HCT116 (cell line): ENCODE results near the gene ZNF423.

Source experiments
- ELF1 ChIP-seq: IDR thresholded peaks from 2 replicates; pipeline ENCODE4 v1.6.1; 2012; ENCODE audit warnings: low read depth, borderline replicate concordance
- EZH2phosphoT487 ChIP-seq: fragments of 200-600 bp; IDR thresholded peaks from 2 replicates; pipeline ENCODE4 v1.6.1; 2018; ENCODE audit warnings: antibody characterized with exemption, borderline replicate concordance
- FOSL1 ChIP-seq: IDR thresholded peaks from 2 replicates; pipeline ENCODE4 v1.6.1; 2012; ENCODE audit warnings: low read depth
- POLR2A ChIP-seq: IDR thresholded peaks from 2 replicates; pipeline ENCODE4 v1.7.0; 2011; ENCODE audit warnings: borderline replicate concordance; ENCODE audit not compliant: insufficient read depth, insufficient read length; ENCODE audit errors: extremely low read depth
- SP1 ChIP-seq: IDR thresholded peaks from 2 replicates; pipeline ENCODE4 v1.6.1; 2012; ENCODE audit warnings: low read depth
- TCF7L2 ChIP-seq: IDR thresholded peaks from 2 replicates; pipeline ENCODE4 v1.7.0; 2011; ENCODE audit warnings: borderline replicate concordance, inconsistent platforms; ENCODE audit not compliant: insufficient read depth, insufficient read length; ENCODE audit errors: extremely low read depth
- YY1 ChIP-seq: IDR thresholded peaks from 2 replicates; pipeline ENCODE4 v1.6.1; 2011; ENCODE audit warnings: low read length, low read depth, moderate library complexity, mild to moderate bottlenecking; ENCODE audit not compliant: insufficient replicate concordance; ENCODE audit errors: extremely low read depth
- TF ChIP-seq, protein P1 (sequence below), 3 experiments: fragments of 200-600 bp in 1 of 3; sonication (generic) in 1 of 3; IDR thresholded peaks in 2 of 3; conservative IDR thresholded peaks in 1 of 3; 2 replicates each; pipeline ENCODE4 v1.5.1; 2012 to 2017; ENCODE audit warnings: low read depth in 2 of 3, low read length in 2 of 3, antibody characterized with exemption in 1 of 3, borderline replicate concordance in 1 of 3, control low read depth in 1 of 3, mild to moderate bottlenecking in 1 of 3, mixed read lengths in 1 of 3, mixed run types in 1 of 3, moderate library complexity in 1 of 3; ENCODE audit not compliant: insufficient read depth in 1 of 3
- TF ChIP-seq, protein P2 (sequence below): IDR thresholded peaks from 2 replicates; pipeline ENCODE4 v1.6.1; 2012
- TF ChIP-seq, protein P3 (sequence below): IDR thresholded peaks from 2 replicates; pipeline ENCODE4 v1.6.1; 2012

DNA sequence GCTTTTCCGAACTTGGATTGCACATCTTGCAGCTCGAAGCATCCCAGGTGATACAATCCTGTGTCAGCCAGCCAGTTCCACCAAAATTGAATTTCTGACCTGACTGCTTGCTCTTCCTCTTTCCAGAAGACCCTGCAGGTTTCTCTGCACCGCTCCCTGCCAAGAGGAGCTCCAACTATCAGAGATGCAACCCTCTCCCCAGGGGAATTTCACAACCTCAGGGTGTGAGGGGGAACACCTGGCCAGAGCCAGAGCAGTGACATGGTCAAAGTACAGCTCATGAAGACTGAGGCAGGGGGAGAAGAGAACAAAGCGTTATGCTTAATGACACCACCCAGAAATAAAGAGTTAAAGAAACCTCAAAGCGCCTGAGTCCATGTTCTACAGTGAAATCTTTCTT lies 25.0 kb downstream of the ZNF423 start:
- TF ChIP-seq POLR2A (no peak), FOSL1 (no peak), ELF1 (no peak), YY1 (no peak), SP1 (no peak), TCF7L2 (no peak), EZH2phosphoT487 (no peak)
- TF ChIP-seq, protein P1, sequence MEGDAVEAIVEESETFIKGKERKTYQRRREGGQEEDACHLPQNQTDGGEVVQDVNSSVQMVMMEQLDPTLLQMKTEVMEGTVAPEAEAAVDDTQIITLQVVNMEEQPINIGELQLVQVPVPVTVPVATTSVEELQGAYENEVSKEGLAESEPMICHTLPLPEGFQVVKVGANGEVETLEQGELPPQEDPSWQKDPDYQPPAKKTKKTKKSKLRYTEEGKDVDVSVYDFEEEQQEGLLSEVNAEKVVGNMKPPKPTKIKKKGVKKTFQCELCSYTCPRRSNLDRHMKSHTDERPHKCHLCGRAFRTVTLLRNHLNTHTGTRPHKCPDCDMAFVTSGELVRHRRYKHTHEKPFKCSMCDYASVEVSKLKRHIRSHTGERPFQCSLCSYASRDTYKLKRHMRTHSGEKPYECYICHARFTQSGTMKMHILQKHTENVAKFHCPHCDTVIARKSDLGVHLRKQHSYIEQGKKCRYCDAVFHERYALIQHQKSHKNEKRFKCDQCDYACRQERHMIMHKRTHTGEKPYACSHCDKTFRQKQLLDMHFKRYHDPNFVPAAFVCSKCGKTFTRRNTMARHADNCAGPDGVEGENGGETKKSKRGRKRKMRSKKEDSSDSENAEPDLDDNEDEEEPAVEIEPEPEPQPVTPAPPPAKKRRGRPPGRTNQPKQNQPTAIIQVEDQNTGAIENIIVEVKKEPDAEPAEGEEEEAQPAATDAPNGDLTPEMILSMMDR (IDR thresholded peaks at IDR 0.05 in 2 of 3, conservative IDR thresholded peaks at IDR 0.05 in 1 of 3; ENCODE audit: borderline replicate concordance in 1 of 3, insufficient read depth in 1 of 3, low read depth in 2 of 3, low read length in 2 of 3) = no peak
- TF ChIP-seq, protein P2, sequence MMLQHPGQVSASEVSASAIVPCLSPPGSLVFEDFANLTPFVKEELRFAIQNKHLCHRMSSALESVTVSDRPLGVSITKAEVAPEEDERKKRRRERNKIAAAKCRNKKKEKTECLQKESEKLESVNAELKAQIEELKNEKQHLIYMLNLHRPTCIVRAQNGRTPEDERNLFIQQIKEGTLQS = no peak
- TF ChIP-seq, protein P3, sequence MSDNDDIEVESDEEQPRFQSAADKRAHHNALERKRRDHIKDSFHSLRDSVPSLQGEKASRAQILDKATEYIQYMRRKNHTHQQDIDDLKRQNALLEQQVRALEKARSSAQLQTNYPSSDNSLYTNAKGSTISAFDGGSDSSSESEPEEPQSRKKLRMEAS = no peak
